HL-60 (cell line): ENCODE data around the gene INHBE.
"Not testable (repeated sequence)": the region's sequence is repeated elsewhere in the genome, so short reads cannot be mapped to it uniquely, and the experiment has no call there.

ENCODE experiments used
- POLR2AphosphoS5 ChIP-seq: IDR thresholded peaks from 2 replicates; pipeline ENCODE4 v1.6.1; 2012; ENCODE audit warnings: low read depth
- TF ChIP-seq, protein P1 (sequence below): IDR thresholded peaks from one replicate; pipeline ENCODE4 v1.5.1; 2011; ENCODE audit warnings: low read length, control low read depth, inconsistent platforms; ENCODE audit not compliant: insufficient read depth
- TF ChIP-seq, protein P2 (sequence below): IDR thresholded peaks from 2 replicates; pipeline ENCODE4 v1.6.1; 2012; ENCODE audit warnings: low read depth; ENCODE audit not compliant: insufficient replicate concordance

DNA sequence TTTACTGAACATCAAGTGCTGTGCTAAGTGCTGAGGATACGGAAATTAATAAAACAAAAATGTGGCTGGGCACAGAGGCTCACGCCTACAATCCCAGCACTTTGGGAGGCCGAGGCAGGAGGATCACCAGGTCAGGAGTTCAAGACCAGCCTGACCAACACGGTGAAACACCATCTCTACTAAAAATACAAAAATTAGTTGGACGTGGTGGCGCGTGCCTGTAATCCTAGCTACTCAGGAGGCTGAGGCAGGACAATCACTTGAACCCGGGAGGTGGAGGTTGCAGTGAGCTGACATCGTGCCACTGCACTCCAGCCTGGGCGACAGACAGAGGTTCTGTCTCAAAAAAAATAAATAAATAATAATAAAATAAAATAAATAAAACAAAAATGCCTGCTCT is 28.2 kb upstream of the INHBE start:
- TF ChIP-seq, protein P1, sequence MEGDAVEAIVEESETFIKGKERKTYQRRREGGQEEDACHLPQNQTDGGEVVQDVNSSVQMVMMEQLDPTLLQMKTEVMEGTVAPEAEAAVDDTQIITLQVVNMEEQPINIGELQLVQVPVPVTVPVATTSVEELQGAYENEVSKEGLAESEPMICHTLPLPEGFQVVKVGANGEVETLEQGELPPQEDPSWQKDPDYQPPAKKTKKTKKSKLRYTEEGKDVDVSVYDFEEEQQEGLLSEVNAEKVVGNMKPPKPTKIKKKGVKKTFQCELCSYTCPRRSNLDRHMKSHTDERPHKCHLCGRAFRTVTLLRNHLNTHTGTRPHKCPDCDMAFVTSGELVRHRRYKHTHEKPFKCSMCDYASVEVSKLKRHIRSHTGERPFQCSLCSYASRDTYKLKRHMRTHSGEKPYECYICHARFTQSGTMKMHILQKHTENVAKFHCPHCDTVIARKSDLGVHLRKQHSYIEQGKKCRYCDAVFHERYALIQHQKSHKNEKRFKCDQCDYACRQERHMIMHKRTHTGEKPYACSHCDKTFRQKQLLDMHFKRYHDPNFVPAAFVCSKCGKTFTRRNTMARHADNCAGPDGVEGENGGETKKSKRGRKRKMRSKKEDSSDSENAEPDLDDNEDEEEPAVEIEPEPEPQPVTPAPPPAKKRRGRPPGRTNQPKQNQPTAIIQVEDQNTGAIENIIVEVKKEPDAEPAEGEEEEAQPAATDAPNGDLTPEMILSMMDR: not testable (repeated sequence)
- not testable (repeated sequence) for TF ChIP-seq POLR2AphosphoS5
- TF ChIP-seq, protein P2, sequence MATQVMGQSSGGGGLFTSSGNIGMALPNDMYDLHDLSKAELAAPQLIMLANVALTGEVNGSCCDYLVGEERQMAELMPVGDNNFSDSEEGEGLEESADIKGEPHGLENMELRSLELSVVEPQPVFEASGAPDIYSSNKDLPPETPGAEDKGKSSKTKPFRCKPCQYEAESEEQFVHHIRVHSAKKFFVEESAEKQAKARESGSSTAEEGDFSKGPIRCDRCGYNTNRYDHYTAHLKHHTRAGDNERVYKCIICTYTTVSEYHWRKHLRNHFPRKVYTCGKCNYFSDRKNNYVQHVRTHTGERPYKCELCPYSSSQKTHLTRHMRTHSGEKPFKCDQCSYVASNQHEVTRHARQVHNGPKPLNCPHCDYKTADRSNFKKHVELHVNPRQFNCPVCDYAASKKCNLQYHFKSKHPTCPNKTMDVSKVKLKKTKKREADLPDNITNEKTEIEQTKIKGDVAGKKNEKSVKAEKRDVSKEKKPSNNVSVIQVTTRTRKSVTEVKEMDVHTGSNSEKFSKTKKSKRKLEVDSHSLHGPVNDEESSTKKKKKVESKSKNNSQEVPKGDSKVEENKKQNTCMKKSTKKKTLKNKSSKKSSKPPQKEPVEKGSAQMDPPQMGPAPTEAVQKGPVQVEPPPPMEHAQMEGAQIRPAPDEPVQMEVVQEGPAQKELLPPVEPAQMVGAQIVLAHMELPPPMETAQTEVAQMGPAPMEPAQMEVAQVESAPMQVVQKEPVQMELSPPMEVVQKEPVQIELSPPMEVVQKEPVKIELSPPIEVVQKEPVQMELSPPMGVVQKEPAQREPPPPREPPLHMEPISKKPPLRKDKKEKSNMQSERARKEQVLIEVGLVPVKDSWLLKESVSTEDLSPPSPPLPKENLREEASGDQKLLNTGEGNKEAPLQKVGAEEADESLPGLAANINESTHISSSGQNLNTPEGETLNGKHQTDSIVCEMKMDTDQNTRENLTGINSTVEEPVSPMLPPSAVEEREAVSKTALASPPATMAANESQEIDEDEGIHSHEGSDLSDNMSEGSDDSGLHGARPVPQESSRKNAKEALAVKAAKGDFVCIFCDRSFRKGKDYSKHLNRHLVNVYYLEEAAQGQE: not testable (repeated sequence)
